ENCODE results near the gene WAS.
A peak's percentile ranks its signal among the peaks of the same experiment; 100 is the strongest.

The WAS gene

GRCh38 chrX:48713847-48714246 lies 30.2 kb downstream of the WAS start:
- DNase-seq = peak in 1 of 5 donors; percentile 59

GRCh38 chrX:48714573-48714972 lies 31.0 kb downstream of the WAS start:
- peak in 1 of 5 donors; percentile 48 for DNase-seq

DNA sequence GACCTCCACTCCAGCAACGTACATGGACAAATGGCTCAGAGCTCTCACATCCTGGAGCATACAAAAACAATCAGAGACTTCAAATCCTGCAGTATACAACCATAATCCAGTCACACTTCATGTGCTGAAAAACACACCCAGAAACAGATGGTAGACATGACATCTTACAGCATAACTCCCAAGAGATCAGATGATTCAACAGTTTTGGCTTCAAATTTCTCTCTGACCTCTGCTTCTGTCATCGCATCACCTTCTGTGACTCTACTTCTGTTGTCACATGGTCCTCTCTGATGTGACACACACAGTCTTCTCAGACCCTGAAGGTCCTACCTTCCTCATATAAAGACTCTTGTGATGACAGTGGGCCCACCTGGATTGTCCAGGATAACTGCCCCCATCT lies 31.5 kb downstream of the WAS start:
- no peak for DNase-seq

GRCh38 chrX:48715876-48716502 lies 32.4 kb downstream of the WAS start:
- DNase-seq = no peak

- DNase-seq = no peak
Measured at GRCh38 chrX:48719958-48720357, 36.4 kb downstream of the WAS start.

GRCh38 chrX:48720577-48721250 lies 37.1 kb downstream of the WAS start:
- DNase-seq = peak in 1 of 5 donors; percentile 23

- DNase-seq = no peak
Measured at GRCh38 chrX:48721916-48722315, 38.3 kb downstream of the WAS start.

DNA sequence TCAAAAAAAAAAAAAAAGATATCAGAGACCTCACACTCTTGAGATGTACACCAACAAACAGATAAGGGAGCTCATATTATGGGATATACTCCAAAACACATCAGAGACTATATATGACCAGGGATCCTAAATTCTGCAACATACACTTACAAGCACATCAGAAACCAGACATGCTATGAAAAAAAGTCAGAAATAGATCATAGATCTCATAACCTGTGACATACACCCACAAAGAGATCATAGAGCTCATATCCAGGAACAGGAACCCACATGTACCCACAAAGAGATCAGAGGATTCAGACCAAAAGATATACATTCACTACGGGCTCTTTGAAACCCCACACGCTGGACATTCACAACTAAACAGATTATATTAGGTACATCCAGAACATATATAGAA lies 43.0 kb downstream of the WAS start:
- DNase-seq = no peak

DNA sequence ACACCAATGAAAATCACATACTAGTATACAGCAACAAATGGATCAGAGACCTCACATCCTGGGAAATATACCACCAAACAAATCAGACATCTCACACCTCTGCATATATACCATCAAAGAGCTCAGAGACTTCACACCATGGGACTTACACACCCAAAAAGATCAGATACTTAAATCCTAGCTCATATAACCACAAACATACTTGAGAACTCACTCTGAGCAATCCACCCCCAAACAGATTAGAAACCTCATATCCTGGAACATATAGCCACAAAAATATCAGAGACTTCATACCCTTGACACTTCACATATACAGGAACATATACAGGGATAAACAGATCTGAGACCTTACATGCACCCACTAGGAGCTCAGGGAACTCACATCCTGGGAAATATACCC lies 45.1 kb downstream of the WAS start:
- no peak for DNase-seq

- DNase-seq = peak in 1 of 5 donors; percentile 30
Measured at GRCh38 chrX:48736303-48736702, 52.7 kb downstream of the WAS start.

- DNase-seq = no peak
Measured at GRCh38 chrX:48736878-48737212, 53.2 kb downstream of the WAS start.

DNA sequence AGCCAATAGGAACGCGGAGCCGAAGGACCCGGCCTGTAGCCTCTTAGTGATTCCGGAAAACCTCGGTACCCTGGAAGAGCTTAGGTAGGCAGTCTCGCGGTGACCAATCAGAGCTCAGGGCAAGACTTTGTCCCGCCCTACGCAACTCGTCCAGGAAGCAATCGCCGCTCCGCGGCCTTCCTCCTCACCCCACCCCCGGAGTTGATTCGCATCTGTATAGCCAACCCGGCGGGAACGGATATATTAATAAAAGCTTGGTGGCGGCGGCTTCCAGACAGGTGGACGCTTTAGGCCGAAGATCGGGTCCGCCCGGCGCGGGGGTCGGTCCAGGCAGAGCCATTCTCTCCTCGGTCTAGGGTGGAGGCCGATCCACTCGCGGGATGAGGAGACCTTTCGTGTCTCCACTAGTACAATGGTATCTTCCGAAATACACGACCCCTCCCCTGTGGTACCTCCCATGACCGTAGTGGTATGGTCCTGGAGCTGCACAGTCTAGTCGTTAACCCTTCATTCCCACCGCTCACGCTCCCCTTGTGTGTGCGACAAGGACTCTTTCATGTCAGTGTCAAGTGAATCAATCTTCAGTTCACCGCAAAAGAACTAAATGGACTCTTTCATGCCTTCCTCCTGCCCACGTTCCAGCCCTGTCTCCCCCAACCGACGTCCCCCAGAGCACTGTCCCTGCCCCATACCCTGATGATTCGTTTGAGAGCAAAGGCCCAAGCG lies 53.8 kb downstream of the WAS start:
- DNase-seq = peak; percentile 73 to 97 (median 81)

- no peak for DNase-seq
Measured at GRCh38 chrX:48737940-48738339, 54.3 kb downstream of the WAS start.
